ENCODE measurements around the gene NCK1. TPM values are rescaled to one million over a fixed set of nuclear protein-coding genes. Genes with fewer than 3 reads are reported as not detected.

NCK1 gene
- polyA plus RNA-seq, 2 donors: 23.3 to 37.0 TPM

- H3K4me3 ChIP-seq (ENCODE audit: low read depth in 1 of 2, low read length in 2 of 2): peak overlapping the region in 1 of 2 donors; percentile 15
- 39 to 56% methylated on average over 1 of the region's 1 CpG for WGBS, 2 donors
- H3K4me1 ChIP-seq (ENCODE audit: control insufficient read depth in 2 of 2, insufficient read depth in 2 of 2, low read length in 1 of 2): no peaks in the 10 kb centered on the region
- peak overlapping the region; percentile 49 to 51 for H3K27ac ChIP-seq (ENCODE audit: low read depth in 2 of 2, low read length in 1 of 2)
- H3K9me3 ChIP-seq (ENCODE audit: control insufficient read depth in 2 of 2, insufficient read depth in 1 of 2, low read depth in 1 of 2, low read length in 1 of 2): no peaks in the 10 kb centered on the region
- H3K36me3 ChIP-seq (ENCODE audit: control insufficient read depth in 2 of 2, insufficient read depth in 2 of 2, low read length in 1 of 2): no peaks in the 10 kb centered on the region
- no peaks in the 10 kb centered on the region for H3K27me3 ChIP-seq (ENCODE audit: control insufficient read depth in 1 of 2, insufficient read depth in 2 of 2, low read length in 2 of 2)
Observed at GRCh38 chr3:136932978-136933772, 71.2 kb downstream of the NCK1 start.

- Histone ChIP-seq H3K9me3 (ENCODE audit: control insufficient read depth in 2 of 2, insufficient read depth in 1 of 2, low read depth in 1 of 2, low read length in 1 of 2) (no peaks in the 10 kb centered on the region), H3K27ac (ENCODE audit: low read depth in 2 of 2, low read length in 1 of 2) (no peak overlapping the region), H3K36me3 (ENCODE audit: control insufficient read depth in 2 of 2, insufficient read depth in 2 of 2, low read length in 1 of 2) (no peaks in the 10 kb centered on the region), H3K4me1 (ENCODE audit: control insufficient read depth in 2 of 2, insufficient read depth in 2 of 2, low read length in 1 of 2) (peaks cover 0 to 2% of the 10 kb centered on the region in 2 donors), H3K27me3 (ENCODE audit: control insufficient read depth in 1 of 2, insufficient read depth in 2 of 2, low read length in 2 of 2) (no peaks in the 10 kb centered on the region), H3K4me3 (ENCODE audit: low read depth in 1 of 2, low read length in 2 of 2) (no peak overlapping the region)
- 95 to 98% methylated on average over 1 of the region's 1 CpG for WGBS, 2 donors
Observed at GRCh38 chr3:136937175-136937574, 75.2 kb downstream of the NCK1 start.

- 31 to 38% methylated on average over 2 of the region's 2 CpGs for WGBS, 2 donors
- Histone ChIP-seq H3K36me3 (ENCODE audit: control insufficient read depth in 2 of 2, insufficient read depth in 2 of 2, low read length in 1 of 2) (no peaks in the 10 kb centered on the region), H3K4me1 (ENCODE audit: control insufficient read depth in 2 of 2, insufficient read depth in 2 of 2, low read length in 1 of 2) (peaks cover 0 to 4% of the 10 kb centered on the region in 2 donors), H3K27ac (ENCODE audit: low read depth in 2 of 2, low read length in 1 of 2) (no peak overlapping the region), H3K27me3 (ENCODE audit: control insufficient read depth in 1 of 2, insufficient read depth in 2 of 2, low read length in 2 of 2) (no peaks in the 10 kb centered on the region), H3K9me3 (ENCODE audit: control insufficient read depth in 2 of 2, insufficient read depth in 1 of 2, low read depth in 1 of 2, low read length in 1 of 2) (no peaks in the 10 kb centered on the region), H3K4me3 (ENCODE audit: low read depth in 1 of 2, low read length in 2 of 2) (no peak overlapping the region)
Observed at GRCh38 chr3:136937851-136938250, 75.8 kb downstream of the NCK1 start.

- Histone ChIP-seq H3K9me3 (ENCODE audit: control insufficient read depth in 2 of 2, insufficient read depth in 1 of 2, low read depth in 1 of 2, low read length in 1 of 2) (no peaks in the 10 kb centered on the region), H3K27ac (ENCODE audit: low read depth in 2 of 2, low read length in 1 of 2) (no peak overlapping the region), H3K4me3 (ENCODE audit: low read depth in 1 of 2, low read length in 2 of 2) (no peak overlapping the region), H3K36me3 (ENCODE audit: control insufficient read depth in 2 of 2, insufficient read depth in 2 of 2, low read length in 1 of 2) (no peaks in the 10 kb centered on the region), H3K4me1 (ENCODE audit: control insufficient read depth in 2 of 2, insufficient read depth in 2 of 2, low read length in 1 of 2) (peaks cover 0 to 4% of the 10 kb centered on the region in 2 donors), H3K27me3 (ENCODE audit: control insufficient read depth in 1 of 2, insufficient read depth in 2 of 2, low read length in 2 of 2) (no peaks in the 10 kb centered on the region)
Observed at GRCh38 chr3:136938334-136938733, 76.3 kb downstream of the NCK1 start.

- 82 to 84% methylated on average over 1 of the region's 1 CpG for WGBS, 2 donors
- Histone ChIP-seq H3K27me3 (ENCODE audit: control insufficient read depth in 1 of 2, insufficient read depth in 2 of 2, low read length in 2 of 2) (no peaks in the 10 kb centered on the region), H3K27ac (ENCODE audit: low read depth in 2 of 2, low read length in 1 of 2) (no peak overlapping the region), H3K36me3 (ENCODE audit: control insufficient read depth in 2 of 2, insufficient read depth in 2 of 2, low read length in 1 of 2) (no peaks in the 10 kb centered on the region), H3K9me3 (ENCODE audit: control insufficient read depth in 2 of 2, insufficient read depth in 1 of 2, low read depth in 1 of 2, low read length in 1 of 2) (no peaks in the 10 kb centered on the region), H3K4me1 (ENCODE audit: control insufficient read depth in 2 of 2, insufficient read depth in 2 of 2, low read length in 1 of 2) (peaks cover 0 to 4% of the 10 kb centered on the region in 2 donors), H3K4me3 (ENCODE audit: low read depth in 1 of 2, low read length in 2 of 2) (no peak overlapping the region)
Observed at GRCh38 chr3:136939489-136939888, 77.5 kb downstream of the NCK1 start.

- 84 to 85% methylated on average over 1 of the region's 1 CpG for WGBS, 2 donors
- Histone ChIP-seq H3K27ac (ENCODE audit: low read depth in 2 of 2, low read length in 1 of 2) (no peak overlapping the region), H3K4me1 (ENCODE audit: control insufficient read depth in 2 of 2, insufficient read depth in 2 of 2, low read length in 1 of 2) (peaks cover 0 to 4% of the 10 kb centered on the region in 2 donors)
Observed at GRCh38 chr3:136942803-136943202, 80.8 kb downstream of the NCK1 start.

GRCh38 chr3:136943436-136943835 is 81.4 kb downstream of the NCK1 start:
- peaks cover 0 to 4% of the 10 kb centered on the region in 2 donors for H3K4me1 ChIP-seq (ENCODE audit: control insufficient read depth in 2 of 2, insufficient read depth in 2 of 2, low read length in 1 of 2)
- H3K9me3 ChIP-seq (ENCODE audit: control insufficient read depth in 2 of 2, insufficient read depth in 1 of 2, low read depth in 1 of 2, low read length in 1 of 2): no peaks in the 10 kb centered on the region
- peaks cover 0 to 6% of the 10 kb centered on the region in 2 donors for H3K36me3 ChIP-seq (ENCODE audit: control insufficient read depth in 2 of 2, insufficient read depth in 2 of 2, low read length in 1 of 2)
- H3K4me3 ChIP-seq (ENCODE audit: low read depth in 1 of 2, low read length in 2 of 2): no peak overlapping the region
- WGBS, 2 donors: 61 to 69% methylated on average over 3 of the region's 3 CpGs
- H3K27ac ChIP-seq (ENCODE audit: low read depth in 2 of 2, low read length in 1 of 2): no peak overlapping the region
- H3K27me3 ChIP-seq (ENCODE audit: control insufficient read depth in 1 of 2, insufficient read depth in 2 of 2, low read length in 2 of 2): no peaks in the 10 kb centered on the region

More at GRCh38 chr3:136942803-136943202, 80.8 kb downstream of the NCK1 start:
- no peaks in the 10 kb centered on the region for H3K27me3 ChIP-seq (ENCODE audit: control insufficient read depth in 1 of 2, insufficient read depth in 2 of 2, low read length in 2 of 2)
- H3K4me3 ChIP-seq (ENCODE audit: low read depth in 1 of 2, low read length in 2 of 2): no peak overlapping the region
- H3K36me3 ChIP-seq (ENCODE audit: control insufficient read depth in 2 of 2, insufficient read depth in 2 of 2, low read length in 1 of 2): peaks cover 0 to 6% of the 10 kb centered on the region in 2 donors
- H3K9me3 ChIP-seq (ENCODE audit: control insufficient read depth in 2 of 2, insufficient read depth in 1 of 2, low read depth in 1 of 2, low read length in 1 of 2): no peaks in the 10 kb centered on the region

- Histone ChIP-seq H3K9me3 (ENCODE audit: control insufficient read depth in 2 of 2, insufficient read depth in 1 of 2, low read depth in 1 of 2, low read length in 1 of 2) (no peaks in the 10 kb centered on the region), H3K4me1 (ENCODE audit: control insufficient read depth in 2 of 2, insufficient read depth in 2 of 2, low read length in 1 of 2) (peaks cover 0 to 2% of the 10 kb centered on the region in 2 donors), H3K36me3 (ENCODE audit: control insufficient read depth in 2 of 2, insufficient read depth in 2 of 2, low read length in 1 of 2) (peaks cover 0 to 6% of the 10 kb centered on the region in 2 donors), H3K4me3 (ENCODE audit: low read depth in 1 of 2, low read length in 2 of 2) (no peak overlapping the region), H3K27ac (ENCODE audit: low read depth in 2 of 2, low read length in 1 of 2) (peak overlapping the region in 1 of 2 donors; percentile 31), H3K27me3 (ENCODE audit: control insufficient read depth in 1 of 2, insufficient read depth in 2 of 2, low read length in 2 of 2) (no peaks in the 10 kb centered on the region)
- WGBS, 2 donors: 58 to 71% methylated on average over 1 of the region's 1 CpG
Observed at GRCh38 chr3:136946978-136947377, 85.0 kb downstream of the NCK1 start.

- Histone ChIP-seq H3K9me3 (ENCODE audit: control insufficient read depth in 2 of 2, insufficient read depth in 1 of 2, low read depth in 1 of 2, low read length in 1 of 2) (no peaks in the 10 kb centered on the region), H3K4me3 (ENCODE audit: low read depth in 1 of 2, low read length in 2 of 2) (no peak overlapping the region), H3K27me3 (ENCODE audit: control insufficient read depth in 1 of 2, insufficient read depth in 2 of 2, low read length in 2 of 2) (no peaks in the 10 kb centered on the region), H3K4me1 (ENCODE audit: control insufficient read depth in 2 of 2, insufficient read depth in 2 of 2, low read length in 1 of 2) (peaks cover 0 to 2% of the 10 kb centered on the region in 2 donors), H3K36me3 (ENCODE audit: control insufficient read depth in 2 of 2, insufficient read depth in 2 of 2, low read length in 1 of 2) (peaks cover 0 to 6% of the 10 kb centered on the region in 2 donors), H3K27ac (ENCODE audit: low read depth in 2 of 2, low read length in 1 of 2) (no peak overlapping the region)
- WGBS, 2 donors: 44 to 49% methylated on average over 2 of the region's 2 CpGs
Observed at GRCh38 chr3:136947477-136947876, 85.5 kb downstream of the NCK1 start.

GRCh38 chr3:136949146-136949545 is 87.1 kb downstream of the NCK1 start:
- Histone ChIP-seq H3K36me3 (ENCODE audit: control insufficient read depth in 2 of 2, insufficient read depth in 2 of 2, low read length in 1 of 2) (peaks cover 0 to 6% of the 10 kb centered on the region in 2 donors), H3K9me3 (ENCODE audit: control insufficient read depth in 2 of 2, insufficient read depth in 1 of 2, low read depth in 1 of 2, low read length in 1 of 2) (no peaks in the 10 kb centered on the region), H3K4me3 (ENCODE audit: low read depth in 1 of 2, low read length in 2 of 2) (no peak overlapping the region), H3K27ac (ENCODE audit: low read depth in 2 of 2, low read length in 1 of 2) (no peak overlapping the region), H3K27me3 (ENCODE audit: control insufficient read depth in 1 of 2, insufficient read depth in 2 of 2, low read length in 2 of 2) (no peaks in the 10 kb centered on the region), H3K4me1 (ENCODE audit: control insufficient read depth in 2 of 2, insufficient read depth in 2 of 2, low read length in 1 of 2) (no peaks in the 10 kb centered on the region)
